Measurements from ENCODE around the gene KCNH6.

Gene KCNH6

DNA sequence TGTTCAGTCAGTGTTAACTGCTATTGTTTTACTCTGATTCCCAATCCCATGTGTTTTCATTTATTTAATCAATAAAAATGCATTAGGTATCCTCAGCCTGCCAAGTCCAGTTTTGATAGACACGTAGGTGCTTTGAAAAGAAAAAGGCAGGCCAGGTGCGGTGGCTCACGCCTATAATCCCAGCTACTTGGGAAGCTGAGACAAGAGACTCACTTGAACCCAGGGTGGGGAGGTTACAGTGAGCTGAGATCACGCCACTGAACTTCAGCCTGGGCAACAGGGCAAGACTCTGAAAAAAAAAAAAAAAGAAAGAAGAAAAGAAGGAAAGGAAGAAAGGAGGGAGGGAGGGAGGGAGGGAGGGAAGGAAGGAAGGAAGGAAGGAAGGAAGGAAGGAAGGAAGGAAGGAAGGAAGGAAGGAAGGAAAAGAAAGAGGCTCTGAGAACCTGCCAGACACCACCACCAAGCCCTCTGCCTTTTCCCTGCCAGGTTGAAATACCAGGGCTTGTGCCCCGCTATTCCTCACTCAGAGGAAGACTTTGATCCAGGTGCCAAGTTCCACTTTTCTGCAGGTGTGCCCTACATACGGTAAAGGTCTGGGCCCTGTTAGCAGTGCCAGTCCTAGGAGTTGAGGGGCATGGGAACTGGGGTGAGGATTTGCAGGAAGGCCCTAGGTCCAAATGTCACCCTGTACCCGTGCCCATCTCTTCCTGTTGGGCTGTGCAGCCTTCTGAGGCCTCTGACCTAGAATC, 10.1 kb upstream of the KCNH6 start:
- DNase-seq (ENCODE audit: low read depth) = no peak
- TF ChIP-seq, protein P1, sequence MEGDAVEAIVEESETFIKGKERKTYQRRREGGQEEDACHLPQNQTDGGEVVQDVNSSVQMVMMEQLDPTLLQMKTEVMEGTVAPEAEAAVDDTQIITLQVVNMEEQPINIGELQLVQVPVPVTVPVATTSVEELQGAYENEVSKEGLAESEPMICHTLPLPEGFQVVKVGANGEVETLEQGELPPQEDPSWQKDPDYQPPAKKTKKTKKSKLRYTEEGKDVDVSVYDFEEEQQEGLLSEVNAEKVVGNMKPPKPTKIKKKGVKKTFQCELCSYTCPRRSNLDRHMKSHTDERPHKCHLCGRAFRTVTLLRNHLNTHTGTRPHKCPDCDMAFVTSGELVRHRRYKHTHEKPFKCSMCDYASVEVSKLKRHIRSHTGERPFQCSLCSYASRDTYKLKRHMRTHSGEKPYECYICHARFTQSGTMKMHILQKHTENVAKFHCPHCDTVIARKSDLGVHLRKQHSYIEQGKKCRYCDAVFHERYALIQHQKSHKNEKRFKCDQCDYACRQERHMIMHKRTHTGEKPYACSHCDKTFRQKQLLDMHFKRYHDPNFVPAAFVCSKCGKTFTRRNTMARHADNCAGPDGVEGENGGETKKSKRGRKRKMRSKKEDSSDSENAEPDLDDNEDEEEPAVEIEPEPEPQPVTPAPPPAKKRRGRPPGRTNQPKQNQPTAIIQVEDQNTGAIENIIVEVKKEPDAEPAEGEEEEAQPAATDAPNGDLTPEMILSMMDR (IDR thresholded peaks at IDR 0.05; ENCODE audit: insufficient read depth, low read depth, low read length, missing control alignments) = no peak
- H3K4me3 ChIP-seq (ENCODE audit: low read depth, low read length) = no peak overlapping the region

DNA sequence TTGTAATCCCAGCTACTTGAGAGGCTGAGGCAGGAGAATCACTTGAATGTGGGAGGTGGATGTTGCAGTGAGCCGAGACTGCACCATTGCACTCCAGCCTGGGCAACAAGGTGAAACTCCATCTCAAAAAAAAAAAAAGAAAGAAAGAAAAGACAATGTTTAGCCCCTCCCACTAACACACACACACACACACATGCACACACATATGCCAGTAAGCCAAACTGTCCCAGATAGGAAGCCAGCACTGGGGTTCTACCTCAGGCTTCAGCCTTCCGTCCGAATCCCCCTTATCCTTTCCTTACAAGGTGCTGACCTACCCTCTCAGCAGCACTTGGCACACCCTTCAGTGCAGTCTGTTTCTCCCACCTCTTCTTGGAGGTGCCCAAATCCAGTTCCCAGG, 8.7 kb upstream of the KCNH6 start:
- no peak overlapping the region for H3K4me3 ChIP-seq (ENCODE audit: low read depth, low read length)

DNA sequence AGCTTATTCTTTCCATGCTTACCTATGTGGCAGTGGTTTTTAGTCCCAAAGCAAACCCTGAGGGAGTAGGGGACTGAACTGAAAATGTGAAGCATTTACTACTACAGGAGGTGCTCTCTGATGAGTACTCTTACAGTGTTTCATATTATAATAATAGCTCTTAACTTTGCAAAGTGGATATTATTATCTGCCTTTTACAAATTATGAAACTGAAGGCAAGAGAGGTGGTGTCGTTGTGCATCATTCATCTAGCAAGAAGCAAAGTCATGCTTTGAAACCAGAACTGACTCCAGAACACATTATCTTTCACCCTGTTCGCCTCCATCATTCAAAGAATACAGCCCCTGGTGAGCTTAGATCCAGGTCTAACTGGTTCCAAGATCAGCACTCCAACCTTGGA, 8.2 kb upstream of the KCNH6 start:
- TF ChIP-seq, protein P1 (IDR thresholded peaks at IDR 0.05; ENCODE audit: insufficient read depth, low read depth, low read length, missing control alignments) = no peak
- H3K4me3 ChIP-seq (ENCODE audit: low read depth, low read length) = no peak overlapping the region
- DNase-seq (ENCODE audit: low read depth) = peak; percentile 49

More for the DNA sequence above, 8.7 kb upstream of the KCNH6 start:
- TF ChIP-seq, protein P1 (IDR thresholded peaks at IDR 0.05; ENCODE audit: insufficient read depth, low read depth, low read length, missing control alignments) = no peak
- DNase-seq (ENCODE audit: low read depth) = no peak

DNA sequence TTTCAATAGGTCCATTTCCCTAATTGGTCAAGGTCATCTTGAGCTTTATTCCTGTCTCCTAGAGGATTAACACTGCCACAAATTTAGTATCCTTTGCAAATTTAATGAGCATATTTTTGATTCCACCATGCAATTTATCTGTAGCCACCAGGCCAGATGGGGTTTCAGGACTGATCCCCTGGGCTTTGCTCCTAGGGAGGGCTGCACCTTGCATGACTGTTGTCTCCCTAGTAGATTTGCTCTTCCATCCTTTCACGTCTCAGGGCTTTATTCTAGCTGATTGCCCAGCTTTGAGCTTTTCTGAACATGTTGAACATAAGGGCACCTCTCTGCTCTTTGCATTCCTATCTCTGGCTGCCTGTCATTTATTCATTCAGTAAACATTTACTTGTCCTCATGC, 7.7 kb upstream of the KCNH6 start:
- no peak overlapping the region for H3K4me3 ChIP-seq (ENCODE audit: low read depth, low read length)
- no peak for DNase-seq (ENCODE audit: low read depth)
- TF ChIP-seq, protein P1 (IDR thresholded peaks at IDR 0.05; ENCODE audit: insufficient read depth, low read depth, low read length, missing control alignments) = no peak

DNA sequence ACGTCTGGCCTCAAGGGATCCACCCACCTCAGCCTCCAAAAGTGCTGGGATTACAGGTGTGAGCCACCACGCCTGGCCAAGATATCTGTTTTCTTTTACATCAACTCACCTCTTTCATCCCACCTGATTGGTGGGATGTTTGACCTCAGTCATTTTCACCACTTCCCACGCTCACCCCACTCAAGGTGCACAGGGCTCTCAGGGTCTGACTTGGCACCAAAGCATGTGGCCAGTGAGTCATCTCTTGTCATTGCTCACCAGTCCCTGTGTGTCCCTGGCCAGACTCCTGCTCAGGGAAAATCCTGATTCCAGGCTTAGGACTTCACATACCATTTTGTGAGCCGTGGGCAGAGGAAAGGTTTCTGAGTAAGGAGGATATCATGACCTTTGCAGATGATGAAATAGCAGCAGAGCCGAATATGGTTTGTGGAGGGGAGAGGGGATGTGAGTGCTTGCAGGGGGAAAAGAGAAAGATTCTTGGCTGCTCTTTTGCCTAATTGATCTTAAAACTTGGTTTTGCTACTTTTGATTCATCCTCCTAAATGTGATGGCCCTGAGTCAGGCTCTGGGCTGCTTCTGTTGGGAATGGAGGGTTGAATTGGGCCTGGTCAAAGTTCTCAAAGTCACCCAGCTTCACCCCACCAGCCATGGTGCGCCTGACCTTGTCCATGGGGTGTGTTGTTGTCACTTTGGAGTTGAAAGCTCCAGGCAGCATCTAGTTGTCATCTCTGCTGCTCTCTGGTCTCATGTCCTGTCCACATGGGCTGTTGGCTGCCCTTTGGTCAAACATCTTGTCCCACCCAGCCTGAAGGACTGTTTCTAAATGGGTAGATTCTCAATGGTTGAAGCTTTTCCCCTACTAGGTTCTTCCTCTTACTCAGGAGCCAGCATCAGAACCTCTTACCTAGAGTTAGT, 6.0 kb upstream of the KCNH6 start:
- H3K4me3 ChIP-seq (ENCODE audit: low read depth, low read length) = no peak overlapping the region

DNA sequence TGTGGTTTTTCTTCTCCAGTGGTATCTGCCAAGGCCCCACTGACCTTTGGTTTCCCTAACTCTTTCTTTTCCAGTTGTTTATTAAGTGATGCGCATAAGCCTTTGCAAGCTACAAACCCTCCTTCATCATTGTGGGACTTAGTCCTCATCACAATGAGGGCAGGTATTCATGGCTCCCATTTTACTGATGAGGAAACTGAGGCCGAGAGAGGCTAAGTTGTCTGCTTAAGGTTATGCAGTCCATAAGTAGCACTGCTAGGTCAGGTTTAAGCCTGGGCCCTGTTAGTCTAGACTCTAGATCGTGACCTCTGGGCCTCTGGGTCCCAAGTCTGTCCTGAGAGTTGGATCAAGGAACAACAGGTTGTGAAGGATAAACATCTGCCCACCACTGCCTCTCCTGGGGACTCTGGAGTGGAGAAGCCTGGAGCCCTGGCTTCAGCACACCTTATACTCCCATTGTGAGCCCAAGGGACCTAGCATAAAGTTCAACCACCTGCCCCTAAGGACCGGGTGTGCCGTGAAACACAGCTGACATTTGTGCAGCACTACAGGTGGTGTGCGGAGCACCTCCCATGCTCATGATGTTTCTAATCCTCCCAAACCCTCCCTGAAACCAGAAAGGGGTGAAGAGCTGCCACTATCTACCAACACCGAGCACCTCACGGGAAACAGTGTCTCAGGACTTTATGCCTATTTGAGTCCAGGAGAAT, 5.2 kb upstream of the KCNH6 start:
- no peak overlapping the region for H3K4me3 ChIP-seq (ENCODE audit: low read depth, low read length)
- TF ChIP-seq, protein P1 (IDR thresholded peaks at IDR 0.05; ENCODE audit: insufficient read depth, low read depth, low read length, missing control alignments) = no peak
- DNase-seq (ENCODE audit: low read depth) = no peak

More for the DNA sequence above, 6.0 kb upstream of the KCNH6 start:
- TF ChIP-seq, protein P1 (IDR thresholded peaks at IDR 0.05; ENCODE audit: insufficient read depth, low read depth, low read length, missing control alignments) = no peak
- DNase-seq (ENCODE audit: low read depth) = peak; percentile 44
